DMS153 (cell line): Measurements from ENCODE around the gene NUP93.

ENCODE experiments used
- DNase-seq: peaks from one replicate; lab custom pipeline; 2025; lab: John Stamatoyannopoulos, UW

NUP93 gene

GRCh38 chr16:56729735-56730662, at the start of gene NUP93:
TSS of gene NUP93 (plus strand) at chr16:56730129. CDS start at chr16:56748248, 18,119 bp downstream.
- peak; percentile 82 for DNase-seq

DNA sequence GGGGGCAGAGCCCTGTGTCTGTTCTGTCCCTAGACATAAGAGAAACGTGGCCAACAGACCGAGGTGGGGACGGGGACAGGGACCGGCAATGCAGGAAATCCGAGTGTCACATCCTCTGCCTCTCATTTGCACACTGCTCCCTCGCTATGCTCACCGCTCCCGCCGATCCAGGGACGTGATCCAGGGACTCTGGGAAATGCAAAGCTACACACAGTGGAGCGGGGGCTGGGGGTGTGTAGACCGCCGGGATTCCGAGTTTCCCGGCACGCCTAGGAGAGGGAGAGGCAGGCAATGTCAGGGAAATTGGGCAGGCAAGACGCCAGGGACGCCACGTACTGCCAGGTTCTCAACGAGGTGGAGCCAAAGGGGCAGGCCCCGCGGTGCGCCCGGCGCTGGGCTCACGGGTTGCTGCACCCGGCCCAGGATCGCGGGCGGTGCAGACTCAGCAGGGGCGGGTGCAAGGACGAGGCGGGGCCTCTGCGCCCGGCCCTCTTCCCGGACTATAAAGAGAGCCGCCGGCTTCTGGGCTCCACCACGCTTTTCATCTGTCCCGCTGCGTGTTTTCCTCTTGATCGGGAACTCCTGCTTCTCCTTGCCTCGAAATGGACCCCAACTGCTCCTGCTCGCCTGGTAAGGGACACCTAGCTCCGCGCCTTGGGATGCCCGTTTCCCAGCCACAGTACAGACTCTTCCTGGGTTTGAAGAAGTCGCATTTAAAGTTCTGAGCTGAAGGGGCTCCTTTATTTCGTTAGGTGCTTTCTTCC, 47.8 kb upstream of the NUP93 start, which contains the start of gene MT1X:
Gene MT1X, plus strand, starts transcription at position 532 of the 764 bp plus-strand sequence. Its CDS starts 71 bp downstream, at position 603.
- peak; percentile 78 for DNase-seq

- DNase-seq = no peak
Observed at GRCh38 chr16:56682703-56683397, 47.1 kb upstream of the NUP93 start.

DNA sequence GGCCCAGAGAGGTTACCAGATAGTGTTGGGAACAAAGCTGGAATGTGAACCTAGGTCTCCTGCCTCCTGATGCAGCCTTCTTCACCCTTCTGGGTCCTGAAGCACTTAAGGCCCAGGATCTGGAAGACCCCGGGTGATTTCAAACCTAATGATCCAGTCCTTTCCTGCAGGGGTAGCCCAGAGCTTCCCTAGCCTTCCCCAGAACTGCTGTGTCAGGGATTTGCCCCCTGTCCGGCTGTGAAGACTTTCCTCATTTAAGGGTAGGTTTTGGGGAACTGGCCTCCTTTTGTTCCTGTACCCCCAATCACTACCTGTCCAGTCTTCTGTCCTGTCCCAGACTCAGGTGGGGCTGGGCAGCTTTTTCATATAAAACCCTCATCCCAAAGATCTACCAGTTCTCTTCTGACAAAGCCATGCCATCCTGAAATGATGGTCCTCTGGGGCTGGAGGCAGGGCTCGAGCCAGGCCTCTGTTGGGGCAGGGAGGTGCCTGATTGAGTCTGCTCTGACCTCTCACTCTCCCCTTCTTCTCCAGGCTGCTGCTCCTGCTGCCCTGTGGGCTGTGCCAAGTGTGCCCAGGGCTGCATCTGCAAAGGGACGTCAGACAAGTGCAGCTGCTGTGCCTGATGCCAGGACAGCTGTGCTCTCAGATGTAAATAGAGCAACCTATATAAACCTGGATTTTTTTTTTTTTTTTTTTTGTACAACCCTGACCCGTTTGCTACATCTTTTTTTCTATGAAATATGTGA, 46.3 kb upstream of the NUP93 start:
- DNase-seq = no peak

DNA sequence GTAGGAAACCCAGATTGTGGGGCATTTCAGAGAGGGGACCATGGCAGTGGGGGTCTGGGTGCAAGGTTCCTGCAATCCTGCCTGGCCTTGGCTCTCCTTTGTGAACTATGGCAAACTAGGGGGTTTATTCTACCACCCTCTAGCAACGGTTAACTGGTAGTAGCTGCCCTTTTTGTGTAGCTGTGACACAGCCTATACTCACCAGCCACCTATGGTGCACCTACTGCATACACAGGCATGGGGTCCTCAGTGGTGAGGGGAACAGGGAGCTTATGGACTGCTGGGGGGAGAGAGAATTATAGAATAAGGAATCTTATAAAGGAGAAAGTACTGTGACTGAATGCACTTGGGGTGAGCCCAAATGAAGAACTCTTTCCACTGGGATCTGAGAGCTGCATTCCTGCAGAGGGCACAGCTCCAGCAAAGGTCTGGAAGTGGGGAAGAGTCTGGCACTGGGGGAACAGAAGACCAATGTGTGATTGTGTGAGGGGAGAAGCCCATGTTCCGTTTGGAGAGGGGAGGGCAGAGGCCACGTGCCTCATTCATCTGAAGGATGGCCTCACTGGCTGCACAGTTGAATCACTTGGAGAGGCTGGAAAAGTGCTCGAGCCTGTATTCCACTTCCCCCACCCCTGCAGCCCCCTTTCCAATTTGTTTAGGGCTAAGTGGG, 45.5 kb upstream of the NUP93 start:
- DNase-seq = no peak

- DNase-seq = no peak
Observed at GRCh38 chr16:56684926-56685590, 44.9 kb upstream of the NUP93 start.

- no peak for DNase-seq
Observed at GRCh38 chr16:56686758-56687157, 43.2 kb upstream of the NUP93 start.

GRCh38 chr16:56688762-56689161, 41.2 kb upstream of the NUP93 start:
- DNase-seq = no peak

DNA sequence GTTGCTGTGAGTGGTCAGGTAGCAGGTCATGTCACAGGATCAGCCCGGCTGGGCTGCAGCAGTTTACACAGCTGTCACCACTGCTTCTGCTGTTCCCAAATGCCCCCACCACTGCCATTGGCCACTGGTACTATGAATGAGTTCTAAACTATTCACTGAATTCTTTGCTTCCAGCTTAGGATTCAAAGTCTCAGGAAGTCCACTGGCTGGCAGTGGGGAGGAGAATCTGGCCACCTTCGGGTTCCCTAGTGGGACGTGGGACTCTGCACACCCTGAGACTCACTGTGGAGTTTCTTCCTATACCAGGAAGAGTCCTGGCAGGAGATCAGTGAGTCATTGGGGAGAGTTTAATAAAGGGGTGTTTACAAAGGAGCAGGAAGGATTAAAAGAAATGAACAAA, 40.8 kb upstream of the NUP93 start:
- no peak for DNase-seq

GRCh38 chr16:56690420-56691122, 39.4 kb upstream of the NUP93 start:
- no peak for DNase-seq

DNA sequence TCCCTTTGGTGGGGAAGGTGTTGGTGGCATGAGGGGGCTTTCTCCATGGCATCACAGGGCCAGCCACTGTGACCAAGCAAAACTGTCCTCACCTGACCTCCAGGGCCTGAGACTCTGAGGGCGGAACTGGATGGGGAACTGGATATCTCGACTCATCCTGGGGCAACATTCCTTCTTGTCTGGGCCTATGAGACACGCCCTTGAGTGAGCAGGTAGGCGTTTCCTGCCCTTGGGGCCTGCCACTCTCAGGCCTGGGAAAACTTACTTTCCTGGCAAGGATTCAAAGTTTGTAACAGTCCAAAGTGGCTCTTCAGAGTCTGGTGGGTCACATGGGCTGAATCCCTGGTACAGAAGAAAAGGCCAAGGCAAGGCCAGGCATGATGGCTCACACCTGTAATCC, 38.0 kb upstream of the NUP93 start:
- DNase-seq = no peak

GRCh38 chr16:56695246-56695645, 34.7 kb upstream of the NUP93 start:
- no peak for DNase-seq

DNA sequence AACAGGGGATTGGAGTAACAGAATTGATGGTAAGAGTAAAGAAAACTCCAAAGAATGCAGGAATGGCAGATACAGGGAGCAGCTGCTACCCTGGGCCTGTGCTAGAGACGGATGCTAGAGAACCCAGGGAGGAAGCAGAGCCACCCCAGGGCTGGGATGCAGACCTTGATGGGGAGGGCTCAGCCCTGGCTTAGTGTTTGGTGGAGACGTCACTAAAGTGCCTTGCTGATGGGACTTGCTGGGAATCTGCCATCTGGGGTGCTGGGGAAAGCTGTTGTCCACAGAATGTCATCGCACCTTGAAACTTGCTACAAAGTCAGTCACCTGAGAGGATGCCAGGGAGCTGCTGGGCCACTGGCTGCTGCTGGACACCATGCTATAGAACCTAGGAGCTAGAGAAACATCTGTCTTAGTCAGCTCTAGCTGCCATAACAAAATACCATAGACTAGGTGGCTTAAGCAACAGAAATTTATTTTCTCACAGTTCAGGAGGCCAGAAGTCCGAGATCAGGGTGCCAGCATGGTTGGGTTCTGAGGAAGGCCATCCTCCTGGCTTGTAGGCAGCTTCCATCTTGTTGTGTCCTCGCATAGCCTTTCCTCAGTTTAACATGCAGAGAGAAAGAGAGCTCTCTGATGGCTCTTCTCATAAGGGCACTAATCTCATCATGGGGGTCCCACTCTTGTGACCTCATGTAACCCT, 32.3 kb upstream of the NUP93 start:
- DNase-seq = no peak

DNA sequence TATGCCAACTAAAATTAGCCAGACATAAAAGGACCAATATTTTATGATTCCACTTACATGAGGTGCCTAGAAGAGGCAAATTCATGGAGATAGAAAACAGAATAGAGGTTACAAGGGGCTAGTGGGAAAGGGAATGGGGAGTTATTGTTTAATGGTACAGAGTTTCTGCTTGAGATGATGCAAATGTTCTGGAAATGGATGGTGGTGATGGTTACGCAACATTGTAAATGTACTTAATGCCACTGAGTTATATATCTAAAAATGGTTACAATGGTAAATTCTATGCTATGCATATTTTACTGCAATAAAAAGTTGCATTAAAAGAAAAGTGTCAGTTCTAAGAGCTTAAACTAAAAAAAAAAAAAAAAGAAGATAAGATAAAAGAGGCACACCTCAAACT, 29.7 kb upstream of the NUP93 start:
- no peak for DNase-seq

DNA sequence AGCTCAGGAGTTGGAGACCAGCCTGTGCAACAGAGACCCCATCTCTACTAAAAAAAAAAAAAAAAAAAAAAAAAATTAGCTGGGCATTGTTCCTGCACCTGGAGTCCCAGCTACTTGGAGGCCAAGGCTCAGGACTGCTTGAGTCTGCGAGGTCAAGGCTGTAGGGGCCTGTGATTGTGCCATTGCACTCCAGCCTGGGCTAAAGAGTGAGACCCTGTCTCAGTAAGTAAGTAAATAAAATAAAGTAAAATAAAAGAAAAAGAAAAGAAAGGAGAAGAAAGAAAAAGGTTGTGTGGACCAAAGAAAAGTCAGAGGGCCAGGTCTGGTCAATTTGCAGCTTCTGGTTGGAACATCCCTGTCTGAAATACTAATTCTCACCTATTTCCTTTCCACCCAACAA, 29.3 kb upstream of the NUP93 start:
- no peak for DNase-seq

- DNase-seq = no peak
Observed at GRCh38 chr16:56701534-56701933, 28.4 kb upstream of the NUP93 start.

DNA sequence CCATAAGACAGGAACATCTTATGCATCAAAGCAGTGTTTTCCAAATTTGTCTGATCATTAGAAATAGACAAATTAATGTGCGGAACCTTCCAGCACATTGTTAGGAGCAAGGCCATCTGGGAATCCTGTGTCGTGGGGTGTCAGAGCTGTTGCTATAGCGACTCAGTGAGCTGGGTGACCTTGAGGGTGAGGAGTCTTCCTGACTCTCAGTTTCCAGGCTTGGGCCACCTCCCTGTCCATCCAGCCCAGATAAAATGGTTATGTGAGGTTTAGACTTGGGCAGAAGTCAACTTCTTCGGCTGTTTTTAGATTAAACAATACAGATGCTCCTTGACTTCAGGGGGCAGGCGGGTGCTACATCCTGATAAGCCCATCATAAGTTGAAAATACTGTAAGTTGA, 27.1 kb upstream of the NUP93 start:
- DNase-seq = no peak

DNA sequence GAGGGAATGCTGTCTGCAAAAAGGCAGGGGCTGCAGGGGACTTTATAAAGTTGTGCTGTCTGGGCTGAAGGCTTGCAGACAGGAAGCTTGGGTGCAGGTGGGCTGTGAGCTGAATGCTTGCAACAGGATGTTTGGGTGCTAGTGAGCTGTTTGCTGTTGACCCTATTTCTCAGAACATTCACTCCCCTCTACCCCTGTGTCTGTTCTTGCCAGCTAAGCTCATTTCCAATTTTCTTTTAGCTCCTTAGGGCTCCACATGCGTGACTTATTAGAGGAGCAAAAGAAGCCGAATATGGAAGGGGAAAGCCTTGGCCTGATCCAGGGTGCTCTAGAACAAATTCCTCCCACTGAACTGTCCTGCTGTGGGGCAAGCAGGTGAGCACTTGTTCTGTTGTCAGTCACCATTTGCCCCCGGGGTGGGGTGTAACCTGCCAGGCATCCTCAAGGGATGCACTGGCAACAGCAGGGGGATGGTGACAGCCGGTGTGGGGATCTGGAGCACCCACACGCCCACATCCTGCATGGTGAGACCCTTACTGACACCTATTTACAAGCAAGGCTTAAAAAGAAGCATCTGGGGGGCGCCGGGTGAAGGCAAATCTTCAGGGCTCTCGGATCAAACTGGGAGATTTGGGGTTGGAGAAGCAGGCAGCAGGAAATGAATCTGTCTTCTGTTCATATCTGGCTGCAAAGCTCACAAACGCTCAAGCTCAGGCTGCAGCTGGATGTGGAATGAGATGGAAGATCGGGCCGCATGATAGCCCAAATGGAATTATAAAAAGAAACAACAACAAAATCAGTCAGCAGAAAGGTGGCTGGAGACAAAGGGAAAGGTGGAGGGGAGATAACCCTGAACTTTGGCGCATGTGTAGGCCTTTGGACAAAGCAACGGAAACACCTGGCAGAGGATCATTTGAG, 21.1 kb upstream of the NUP93 start:
- no peak for DNase-seq
